Measurements from ENCODE around the gene TYW3.
A peak's percentile ranks its signal among the peaks of the same experiment; 100 is the strongest.

TYW3 gene

GRCh38 chr1:74790453-74790852 is 57.5 kb downstream of the TYW3 start:
- DNase-seq (ENCODE audit: low read depth), result peak; percentile 16

- no peak for DNase-seq (ENCODE audit: low read depth)
Measured at GRCh38 chr1:74791491-74791890, 58.5 kb downstream of the TYW3 start.

- no peak for DNase-seq (ENCODE audit: low read depth)
Measured at GRCh38 chr1:74799119-74799657, 66.2 kb downstream of the TYW3 start.

GRCh38 chr1:74811436-74812179 is 78.7 kb downstream of the TYW3 start:
- no peak for DNase-seq (ENCODE audit: low read depth)

GRCh38 chr1:74812180-74812541 is 79.2 kb downstream of the TYW3 start:
- no peak for DNase-seq (ENCODE audit: low read depth)
